NCI-H510A treated with DMSO at 0.1 percent for 48 hours (cell line): ENCODE data around the gene ZNF813.
"Not testable (repeated sequence)": the region's sequence is repeated elsewhere in the genome, so short reads cannot be mapped to it uniquely, and the experiment has no call there.

Experiments used
- DNase-seq: peaks from one replicate; lab custom pipeline; 2025; lab: John Stamatoyannopoulos, UW

ZNF813 gene

GRCh38 chr19:53483751-53484150 is 16.2 kb downstream of the ZNF813 start:
- not testable (repeated sequence) for DNase-seq

DNA sequence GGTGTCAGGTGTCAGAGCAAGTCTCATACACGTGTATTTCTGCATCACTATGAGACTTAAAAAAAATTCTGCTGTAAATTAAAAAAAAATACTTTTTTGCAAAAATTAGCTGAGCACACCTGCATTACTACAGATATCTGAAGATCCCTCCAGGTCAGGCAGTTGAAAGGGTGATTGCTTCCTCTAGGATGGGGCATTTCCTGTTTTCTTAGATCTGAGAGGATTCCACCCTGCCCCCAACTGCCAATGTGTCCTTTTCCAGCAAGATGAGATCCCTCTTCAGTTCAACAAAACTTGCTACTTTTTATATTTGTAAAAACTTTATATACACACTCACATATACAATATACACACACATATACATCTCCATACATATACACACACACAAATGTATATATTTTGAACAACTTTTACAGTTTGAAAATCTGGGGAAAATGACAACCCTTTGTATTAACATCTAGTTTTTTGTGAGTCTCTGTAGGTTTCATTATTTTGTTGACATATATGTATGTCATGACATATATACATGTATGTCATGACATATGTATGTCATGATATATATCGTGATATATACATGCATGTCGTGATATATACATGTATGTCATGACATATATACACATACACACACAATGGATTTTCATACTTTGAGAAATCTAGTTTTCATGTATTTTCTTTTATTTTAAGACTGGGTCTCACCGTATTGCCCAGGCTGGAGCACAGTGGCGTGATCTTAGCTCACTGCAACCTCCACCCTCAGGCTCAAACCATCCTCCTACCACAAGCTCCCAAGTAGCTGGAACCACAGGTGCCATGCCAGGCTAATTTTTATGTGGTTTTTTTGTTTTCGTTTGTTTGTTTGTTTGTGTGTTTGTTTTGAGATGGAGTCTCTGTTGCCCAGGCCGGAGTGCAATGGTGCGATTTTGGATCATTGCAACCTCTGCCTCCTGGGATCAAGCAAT is 17.8 kb downstream of the ZNF813 start:
- no peak for DNase-seq

DNA sequence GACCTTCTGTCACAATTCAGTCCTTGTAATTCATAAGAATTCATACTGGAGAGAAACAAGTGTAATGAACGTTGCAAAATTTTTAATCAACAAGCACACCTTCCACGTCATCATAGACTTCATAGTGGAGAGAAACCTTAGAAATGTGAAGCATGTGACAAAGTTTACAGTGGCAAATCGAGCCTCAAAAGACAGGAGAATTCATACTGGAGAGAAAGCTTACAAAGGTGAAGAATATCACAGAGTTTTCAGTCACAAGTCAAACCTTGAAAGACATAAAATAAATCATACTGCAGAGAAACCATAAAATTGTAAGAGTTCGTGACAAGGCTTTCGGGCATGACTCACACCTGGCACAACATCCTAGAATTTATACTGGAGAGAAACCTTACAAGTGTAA is 24.6 kb downstream of the ZNF813 start:
- no peak for DNase-seq

GRCh38 chr19:53497311-53498023 is 29.9 kb downstream of the ZNF813 start:
- not testable (repeated sequence) for DNase-seq

DNA sequence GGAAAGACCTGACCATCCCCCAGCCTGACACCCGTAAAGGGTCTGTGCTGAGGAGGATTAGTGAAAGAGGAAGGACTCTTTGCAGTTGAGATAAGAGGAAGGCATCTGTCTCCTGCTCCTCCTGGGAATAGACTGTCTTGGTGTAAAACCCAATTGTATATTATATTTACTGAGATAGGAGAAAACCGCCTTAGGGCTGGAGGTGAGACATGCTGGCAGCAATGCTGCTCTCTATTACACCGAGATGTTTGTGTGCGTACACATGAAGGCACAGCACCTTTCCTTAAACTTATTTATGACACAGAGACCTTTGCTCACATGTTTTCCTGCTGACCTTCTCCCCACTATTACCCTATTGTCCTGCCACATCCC is 30.5 kb downstream of the ZNF813 start:
- DNase-seq, result not testable (repeated sequence)

DNA sequence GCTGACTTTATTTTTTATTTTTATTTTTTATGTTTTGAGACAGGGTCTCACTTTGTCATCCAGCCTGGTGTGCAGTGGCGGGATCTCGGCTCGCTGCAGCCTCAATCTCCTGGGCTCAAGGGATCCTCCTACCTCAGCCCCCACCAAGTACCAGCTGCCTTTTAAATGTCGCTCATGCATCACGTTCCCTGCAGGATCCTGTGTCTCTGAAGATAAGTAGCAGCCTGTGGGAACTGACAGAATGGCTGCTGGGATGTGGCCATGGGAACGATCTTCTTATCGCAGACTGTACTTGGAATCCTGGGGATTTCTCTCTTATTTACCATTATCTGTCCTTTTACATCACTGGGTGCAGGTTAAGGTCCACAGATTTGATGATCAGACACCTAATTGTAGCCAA is 35.6 kb downstream of the ZNF813 start:
- not testable (repeated sequence) for DNase-seq

DNA sequence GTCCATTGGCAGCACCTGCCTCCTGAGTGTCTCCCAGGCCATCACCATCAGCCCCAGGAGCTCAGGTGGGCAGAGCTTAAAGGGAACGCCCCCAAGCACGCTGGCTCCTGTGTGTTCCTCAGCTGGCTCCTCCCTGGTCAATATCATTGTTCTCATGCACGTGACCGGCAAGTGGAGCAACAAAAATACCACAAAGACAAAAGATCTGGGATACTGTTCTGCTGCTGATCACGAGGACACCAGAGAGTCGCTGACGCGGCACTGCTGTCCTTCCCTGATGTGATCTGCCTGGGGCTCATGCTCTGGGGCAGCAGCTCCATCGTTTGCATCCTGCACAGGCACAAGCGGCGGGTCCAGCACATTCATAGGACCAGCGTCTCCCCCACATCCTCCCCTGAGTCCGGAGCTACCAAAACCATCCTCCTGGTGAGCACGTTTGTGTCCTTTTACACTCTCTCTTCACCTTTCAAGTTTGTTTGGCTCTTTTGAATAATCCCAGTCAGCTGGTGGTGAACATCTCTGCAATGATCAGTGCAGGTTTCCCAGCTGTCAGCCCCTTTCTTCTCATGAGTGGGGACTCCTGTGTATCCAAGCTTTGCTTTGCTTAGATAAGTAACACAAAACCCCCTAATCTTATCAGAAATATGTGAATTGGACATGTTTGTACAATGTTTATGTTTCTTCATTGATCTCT is 36.3 kb downstream of the ZNF813 start:
- not testable (repeated sequence) for DNase-seq

DNA sequence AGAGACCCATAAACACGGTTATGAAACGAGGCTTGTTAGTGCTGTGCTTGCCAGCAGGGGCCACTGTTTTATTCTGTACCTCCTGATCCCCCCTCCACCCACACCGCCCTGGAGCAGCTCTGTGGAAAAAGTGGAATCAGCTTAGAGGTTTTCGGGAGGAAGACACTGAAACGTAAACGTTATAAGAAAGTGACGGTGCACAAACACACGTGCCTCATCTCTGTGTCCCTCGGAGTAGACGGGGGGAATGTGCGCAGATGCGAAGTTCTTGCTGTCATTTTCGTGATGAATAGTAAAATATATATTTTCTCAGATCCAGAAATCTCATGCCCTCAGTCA is 36.8 kb downstream of the ZNF813 start:
- not testable (repeated sequence) for DNase-seq

DNA sequence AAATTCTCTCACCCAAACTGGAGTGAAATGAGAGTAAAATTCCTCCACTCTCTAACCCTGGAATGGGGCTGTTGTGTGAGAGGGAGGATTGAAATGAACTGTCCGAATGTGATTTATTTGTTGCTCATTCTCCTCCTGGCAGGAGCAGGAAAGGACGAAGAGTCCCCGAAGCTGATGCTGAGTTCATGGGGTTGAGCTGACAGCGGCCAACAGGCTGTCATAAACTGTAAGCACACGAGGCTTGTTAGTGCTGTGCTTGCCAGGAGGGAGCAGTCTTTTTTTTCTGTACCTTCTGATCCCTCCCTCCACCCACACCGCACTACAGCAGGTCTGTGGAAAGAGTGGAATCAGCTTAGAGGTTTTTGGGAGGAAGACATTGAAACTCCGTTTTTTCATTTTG is 37.4 kb downstream of the ZNF813 start:
- no peak for DNase-seq

GRCh38 chr19:53506728-53507127 is 39.2 kb downstream of the ZNF813 start:
- DNase-seq, result no peak

- no peak for DNase-seq
Observed at GRCh38 chr19:53507523-53508442, 40.2 kb downstream of the ZNF813 start.

DNA sequence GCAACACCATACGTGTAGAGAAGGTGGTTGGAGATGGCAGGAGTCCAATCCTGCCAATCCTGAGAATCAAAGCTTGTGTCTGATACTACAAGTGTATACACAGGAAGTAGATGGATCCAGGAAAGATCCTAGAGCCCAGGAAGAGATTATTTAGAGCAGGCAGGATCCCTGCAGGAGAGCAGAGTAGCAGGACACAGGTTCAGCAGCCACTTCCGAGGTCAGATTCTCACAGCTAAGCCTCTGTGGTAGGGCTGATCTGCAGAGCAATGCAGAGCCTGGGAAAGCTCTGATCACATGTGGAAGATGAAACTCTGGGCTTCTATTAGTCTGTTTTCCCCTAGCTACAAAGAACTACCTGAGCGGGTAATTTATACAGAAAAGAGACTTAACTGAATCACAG is 41.9 kb downstream of the ZNF813 start:
- DNase-seq, result no peak

- DNase-seq, result no peak
Observed at GRCh38 chr19:53509845-53510244, 42.3 kb downstream of the ZNF813 start.

DNA sequence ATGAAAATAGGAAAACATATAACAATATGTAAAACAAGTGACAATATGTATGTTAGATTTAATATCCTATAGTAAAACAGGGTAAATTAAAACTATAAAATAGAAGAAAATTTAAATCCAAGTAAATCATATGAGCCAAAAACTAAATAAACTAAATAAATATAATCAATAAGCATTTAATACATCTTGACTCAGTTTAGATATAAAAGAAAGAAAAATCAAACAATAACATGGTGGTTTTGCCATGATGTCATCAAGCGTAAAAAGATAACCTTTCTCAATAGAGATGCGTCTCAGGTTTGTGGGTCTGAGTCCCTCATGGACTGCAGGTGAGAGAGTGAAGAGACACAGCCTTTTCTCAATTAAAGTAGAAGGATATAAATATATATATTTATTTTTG is 43.8 kb downstream of the ZNF813 start:
- no peak for DNase-seq

DNA sequence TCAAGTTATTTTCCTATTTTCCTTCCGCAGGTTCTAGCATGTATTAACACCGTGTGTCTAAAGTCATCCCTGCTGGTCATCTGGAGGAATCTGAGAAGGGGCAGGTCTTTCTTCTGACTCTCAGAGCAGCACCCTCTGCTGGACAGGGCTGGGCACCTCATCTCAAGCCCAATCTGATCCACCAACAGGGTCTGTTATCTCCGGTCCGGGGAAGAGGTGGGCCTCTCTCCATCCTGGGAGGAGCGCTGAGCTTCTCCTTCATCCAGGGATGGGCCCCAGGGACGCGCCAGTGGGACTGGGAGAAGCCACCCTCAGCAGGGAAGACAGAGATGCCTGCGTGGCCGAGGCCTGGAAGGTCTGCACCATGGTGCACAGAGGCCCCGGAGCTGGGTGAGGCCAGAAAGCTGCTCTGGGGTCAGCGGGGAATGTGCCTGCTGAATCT is 44.4 kb downstream of the ZNF813 start:
- DNase-seq, result no peak

- DNase-seq, result not testable (repeated sequence)
Observed at GRCh38 chr19:53515047-53515446, 47.5 kb downstream of the ZNF813 start.

DNA sequence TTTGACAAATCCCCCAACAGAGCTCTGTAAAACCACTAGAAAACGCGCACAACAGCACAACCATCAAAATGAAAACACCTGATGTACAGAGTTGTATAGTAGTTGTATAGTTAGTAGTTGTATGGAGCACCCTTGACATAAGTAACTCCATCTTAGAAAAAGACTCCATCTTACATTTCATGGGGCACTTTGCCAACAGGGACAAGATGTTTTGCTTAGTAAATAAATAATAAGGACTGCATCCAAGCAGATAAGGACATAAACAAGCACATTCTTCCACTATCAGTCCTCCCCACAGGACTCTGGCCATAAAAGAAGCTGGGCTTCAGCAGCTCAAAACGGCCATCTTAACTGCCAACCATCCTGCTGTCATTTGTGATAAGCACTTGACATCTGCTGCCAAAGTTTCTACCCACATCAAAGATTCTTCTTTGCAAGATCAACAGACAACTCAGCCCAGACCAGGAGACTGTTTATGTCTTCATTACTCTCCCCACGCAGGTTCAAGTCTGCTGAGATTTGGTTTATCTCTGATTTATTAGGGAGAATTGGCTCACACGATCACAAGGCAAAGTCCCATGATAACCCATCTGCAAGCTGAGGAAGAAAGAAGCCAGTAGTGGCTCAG is 49.7 kb downstream of the ZNF813 start:
- no peak for DNase-seq

GRCh38 chr19:53518121-53518520 is 50.6 kb downstream of the ZNF813 start:
- DNase-seq, result no peak

DNA sequence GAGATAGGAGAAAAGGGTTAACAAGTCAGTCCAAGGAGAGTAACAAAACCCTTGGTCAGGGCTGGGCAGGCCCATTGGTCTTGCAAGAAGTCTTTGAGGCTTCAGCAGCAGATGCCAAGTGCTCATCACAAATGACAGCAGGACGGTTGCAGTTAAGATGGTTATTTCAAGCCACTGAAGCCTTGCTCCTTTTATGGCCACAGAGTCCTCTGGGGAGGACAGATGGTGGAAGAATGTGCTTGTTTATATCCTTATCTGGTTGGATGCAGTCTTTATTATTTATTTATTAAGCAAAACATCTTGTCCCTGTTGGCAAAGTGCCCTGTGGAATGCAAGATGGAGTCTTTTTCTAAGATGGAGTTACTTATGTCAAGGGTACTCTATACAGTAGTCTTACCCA is 51.2 kb downstream of the ZNF813 start:
- DNase-seq, result no peak

DNA sequence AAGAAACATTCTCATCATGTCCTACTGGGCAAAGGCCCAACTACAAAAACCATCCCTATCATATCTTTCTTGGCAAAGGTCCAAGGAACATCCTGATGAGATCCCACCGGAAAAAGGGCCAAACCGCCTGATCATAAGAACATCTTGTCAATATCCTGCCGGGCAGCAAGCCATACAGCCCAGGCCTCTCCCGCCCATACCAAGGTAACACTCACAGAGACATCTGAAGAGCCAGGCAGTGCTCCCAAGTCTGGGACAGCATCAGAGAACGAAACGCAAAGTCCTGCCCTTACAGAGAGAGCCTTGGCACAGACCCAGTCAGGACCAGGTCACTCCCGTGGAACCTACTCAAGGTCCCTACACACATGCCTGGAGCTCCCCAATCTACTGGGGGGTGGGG is 51.9 kb downstream of the ZNF813 start:
- no peak for DNase-seq

GRCh38 chr19:53520163-53520546 is 52.6 kb downstream of the ZNF813 start:
- no peak for DNase-seq
